GM21619 (cell line): ENCODE data around the gene SF3B6.
"Not testable (repeated sequence)": the region's sequence is repeated elsewhere in the genome, so short reads cannot be mapped to it uniquely, and the experiment has no call there.

ENCODE experiments used
- ATAC-seq: cut with Tn5 transposase; IDR thresholded peaks from one replicate; pipeline ENCODE4 v1.9.1; 2021; ENCODE audit not compliant: unreplicated experiment

The SF3B6 gene

DNA sequence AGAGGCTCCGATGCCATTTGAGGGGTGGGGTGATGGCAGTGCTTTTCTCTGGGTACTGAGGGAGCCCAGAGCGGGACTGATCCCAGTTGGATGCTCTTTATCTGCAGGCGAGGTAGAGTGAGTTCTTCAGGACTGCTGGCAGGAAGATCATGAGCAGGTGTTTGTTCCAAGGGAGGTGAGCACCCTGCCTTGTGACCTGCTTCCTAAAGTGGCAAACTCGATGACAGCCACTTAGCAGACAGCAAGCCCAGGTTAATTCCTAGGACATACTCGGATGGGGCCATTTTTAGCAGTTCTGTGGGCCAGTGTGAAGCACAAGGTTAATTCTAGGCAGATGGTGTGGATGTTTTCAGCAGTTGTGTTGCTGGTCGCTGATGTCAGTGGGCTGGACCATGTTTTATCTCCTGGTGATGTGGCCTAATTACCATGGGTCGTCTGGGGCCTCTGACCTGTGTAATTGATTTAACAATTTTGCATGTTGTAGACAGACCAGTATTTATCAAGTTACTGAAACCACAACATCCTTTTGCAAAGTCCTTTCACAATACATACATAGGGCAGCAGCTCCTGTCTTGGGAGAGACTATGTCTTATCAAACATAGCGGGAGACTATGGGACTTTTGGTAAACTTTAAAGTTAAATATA, 21.6 kb downstream of the SF3B6 start:
- ATAC-seq: no peak

DNA sequence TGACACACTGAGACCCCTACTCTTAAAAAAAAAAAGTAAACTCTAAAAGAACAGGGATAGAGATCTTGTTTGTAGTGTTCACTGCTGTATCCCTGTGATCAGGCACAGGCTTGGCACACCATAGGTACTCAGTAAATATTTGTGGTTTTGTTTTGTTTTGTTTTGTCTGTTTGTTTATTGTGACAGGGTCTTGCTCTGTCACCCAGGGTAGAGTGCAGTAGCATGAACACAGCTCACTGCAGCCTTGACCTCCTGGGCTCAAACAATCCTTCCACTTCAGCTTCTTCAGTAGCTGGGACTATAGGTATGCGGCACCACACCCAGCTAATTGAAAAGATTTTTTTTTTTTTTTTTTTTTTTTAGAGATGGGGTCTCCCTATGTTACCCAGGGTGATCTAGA, 23.2 kb downstream of the SF3B6 start:
- ATAC-seq: no peak

DNA sequence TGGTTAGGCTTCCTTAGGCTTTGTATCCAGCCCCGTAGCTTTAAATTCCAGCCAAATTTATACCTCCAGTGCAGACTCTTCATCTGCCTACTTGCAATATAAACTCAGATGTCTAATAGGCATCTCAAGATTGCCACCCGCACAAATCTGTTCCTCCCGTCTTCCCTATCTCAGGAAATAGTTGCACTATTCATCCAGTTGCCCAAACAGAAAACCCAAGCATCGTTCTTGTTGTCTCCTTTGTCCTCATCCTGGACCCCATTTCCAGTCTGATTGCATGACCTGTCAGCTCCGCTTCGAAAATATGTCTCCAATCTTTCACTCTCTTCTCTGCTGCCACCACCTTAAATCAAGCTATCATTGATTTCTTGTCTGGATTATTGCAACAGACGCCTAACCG, 24.3 kb downstream of the SF3B6 start:
- ATAC-seq: no peak

DNA sequence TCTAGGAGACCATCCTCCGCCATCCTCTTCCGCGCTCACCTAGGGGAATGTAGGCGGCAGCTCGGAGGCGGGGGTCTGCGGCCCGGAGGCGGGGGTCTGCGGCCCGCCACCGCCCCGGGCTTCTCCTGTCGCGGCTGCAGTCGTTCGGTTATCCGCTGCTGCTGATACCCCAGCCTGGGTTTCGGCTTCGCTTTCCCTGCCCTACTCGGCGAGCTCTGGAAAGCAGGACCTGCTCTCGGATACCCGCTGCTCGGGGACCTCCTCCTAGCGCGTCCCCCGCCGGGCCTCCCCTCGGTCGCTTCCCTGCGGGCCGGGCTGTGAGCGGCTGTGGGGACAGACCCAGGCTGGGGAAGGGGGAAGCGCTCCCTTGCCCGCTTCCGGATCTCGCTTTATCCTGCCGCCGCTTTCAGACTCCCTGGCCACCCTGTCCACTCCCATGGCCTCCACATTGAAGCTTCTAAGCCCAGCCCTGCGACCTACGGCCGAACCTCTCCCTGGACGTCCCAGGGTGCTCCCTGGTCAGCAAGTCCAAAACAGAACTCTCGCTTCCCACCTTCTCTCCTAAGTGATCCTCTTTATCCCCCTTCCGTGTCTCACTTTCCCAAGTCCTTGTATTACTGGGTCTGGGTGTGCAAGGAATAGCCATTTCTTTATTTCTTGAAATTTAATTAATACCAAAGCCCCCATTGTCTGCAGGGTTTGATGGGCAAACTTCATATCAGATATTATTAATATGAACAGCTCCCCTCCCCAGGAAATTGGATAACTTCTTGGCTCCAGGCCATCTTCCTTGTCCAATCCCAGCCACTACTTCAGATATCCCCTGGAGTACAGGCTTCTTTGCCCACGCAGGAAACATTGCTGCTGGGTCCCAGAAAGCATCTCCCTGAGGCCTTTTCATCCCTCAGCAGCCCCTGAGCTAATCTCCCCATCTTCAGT, 25.8 kb downstream of the SF3B6 start:
- no peak for ATAC-seq

DNA sequence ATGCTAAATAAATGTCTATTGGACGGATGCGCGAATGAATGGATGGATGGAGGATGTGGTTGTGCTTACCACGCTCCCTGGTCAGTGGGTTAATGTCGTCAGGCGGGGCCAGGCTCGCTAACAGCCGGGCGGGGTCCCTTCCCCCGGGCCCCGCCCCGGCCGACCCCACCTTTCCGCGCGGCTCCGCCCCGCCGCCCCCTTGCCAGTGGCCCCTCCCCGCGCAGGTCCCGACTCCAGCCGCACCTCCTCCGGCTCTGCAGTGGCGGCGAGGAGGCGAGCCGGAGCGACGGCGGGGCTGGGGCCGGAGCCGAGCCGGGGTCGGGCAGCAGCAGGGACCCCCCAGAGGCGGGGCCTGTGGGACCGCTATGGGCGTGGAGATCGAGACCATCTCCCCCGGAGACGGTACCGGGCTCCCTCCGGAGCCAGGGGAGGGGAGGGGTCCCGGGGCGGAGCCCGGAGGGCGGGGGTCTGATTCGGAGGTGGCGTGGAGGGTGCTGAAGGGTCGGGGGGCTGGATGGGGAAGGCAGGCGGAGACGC, 26.6 kb downstream of the SF3B6 start, which contains the start of gene FKBP1B:
FKBP1B (plus strand) TSS at position 257 of the 537 bp plus-strand sequence; CDS start at position 366, 109 bp downstream.
- no peak for ATAC-seq

DNA sequence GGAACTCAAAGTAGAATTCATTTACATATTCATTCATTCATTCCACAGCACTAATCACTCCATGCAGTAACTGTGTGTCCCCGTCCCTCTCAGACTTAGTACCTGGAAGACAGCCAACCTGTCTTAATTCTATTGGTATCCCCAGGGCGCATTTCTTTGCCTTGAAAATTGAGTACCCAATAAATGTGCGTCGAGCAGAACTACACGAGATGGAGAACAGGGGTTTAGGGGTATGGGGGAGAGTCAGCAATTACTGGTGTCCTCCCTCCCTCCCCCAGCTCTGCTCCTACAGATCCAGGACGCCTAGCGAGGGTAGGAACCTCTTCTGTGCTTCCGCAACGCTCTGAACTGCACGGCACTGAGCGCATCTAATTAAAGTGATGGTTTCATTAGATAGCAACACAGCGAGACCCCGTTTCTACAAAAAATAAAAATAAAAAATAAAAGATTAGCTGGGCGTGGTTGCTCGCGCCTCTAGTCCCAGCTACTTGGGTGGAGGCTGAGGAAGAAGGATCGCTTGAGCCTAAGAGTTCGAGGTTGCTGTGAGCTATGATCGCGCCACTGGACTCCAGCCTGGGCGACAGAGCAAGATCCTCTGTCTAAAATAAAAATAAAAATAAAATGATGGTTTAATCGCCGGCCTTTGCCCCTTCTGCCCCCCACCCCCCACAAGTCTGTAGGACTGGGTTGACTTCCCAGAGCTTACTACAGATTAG, 27.2 kb downstream of the SF3B6 start:
- ATAC-seq: no peak

DNA sequence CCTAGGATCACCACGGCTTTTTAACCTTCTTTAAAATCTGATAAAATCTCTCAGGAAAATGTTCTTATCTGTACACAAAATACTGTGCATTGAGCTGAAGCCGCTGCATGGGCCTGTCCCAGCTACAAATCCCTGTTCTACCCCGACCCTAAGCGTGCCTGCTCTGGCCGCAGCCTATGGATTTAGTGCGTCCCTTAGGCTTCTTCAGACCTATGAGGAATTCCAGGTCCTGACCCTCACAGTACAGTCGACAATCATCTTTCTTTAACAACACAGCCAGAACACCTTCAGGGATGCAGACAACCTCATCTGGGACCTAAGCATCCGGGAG, 28.5 kb downstream of the SF3B6 start:
- ATAC-seq: no peak

DNA sequence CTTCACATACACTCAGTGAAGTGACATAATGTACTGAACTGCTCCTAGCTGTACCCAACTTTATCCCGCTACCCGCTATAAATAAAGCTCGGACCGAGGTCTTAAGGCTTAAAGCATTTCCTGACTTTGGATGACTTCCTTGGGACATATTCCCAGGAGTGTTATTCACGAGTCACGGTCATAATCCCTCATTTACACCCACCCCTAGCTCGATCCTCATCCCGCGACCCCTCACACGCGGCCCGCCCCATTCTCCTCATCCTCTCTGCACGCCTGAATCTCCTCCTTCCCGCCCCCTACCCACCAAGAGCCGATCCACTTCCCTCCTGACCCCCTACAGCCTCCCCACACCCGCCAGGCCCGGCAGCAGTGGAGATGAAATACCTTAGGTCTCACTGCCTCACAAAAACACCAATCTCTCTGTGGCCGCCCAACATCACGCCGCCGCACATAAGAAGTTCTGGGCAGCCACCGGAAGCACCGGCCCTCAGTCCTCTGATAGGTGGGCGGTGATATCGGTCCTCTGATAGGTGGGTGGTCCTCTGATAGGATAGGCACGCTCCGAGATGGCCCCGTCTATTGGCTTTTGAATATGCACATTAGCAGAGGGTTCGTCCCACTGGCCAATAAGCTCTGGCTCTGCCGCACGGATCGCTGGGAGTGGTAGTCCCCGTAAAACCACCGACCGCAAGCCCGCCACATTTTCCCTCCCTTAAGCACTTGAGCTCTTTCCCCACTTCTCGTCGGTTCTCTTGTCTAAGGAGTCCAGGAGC, 29.0 kb downstream of the SF3B6 start, which contains the start of gene WDCP:
WDCP (minus strand) TSS at position 462 of the 773 bp plus-strand sequence. CDS start 7,897 bp downstream, outside the sequence.
- peak; percentile 98 for ATAC-seq

DNA sequence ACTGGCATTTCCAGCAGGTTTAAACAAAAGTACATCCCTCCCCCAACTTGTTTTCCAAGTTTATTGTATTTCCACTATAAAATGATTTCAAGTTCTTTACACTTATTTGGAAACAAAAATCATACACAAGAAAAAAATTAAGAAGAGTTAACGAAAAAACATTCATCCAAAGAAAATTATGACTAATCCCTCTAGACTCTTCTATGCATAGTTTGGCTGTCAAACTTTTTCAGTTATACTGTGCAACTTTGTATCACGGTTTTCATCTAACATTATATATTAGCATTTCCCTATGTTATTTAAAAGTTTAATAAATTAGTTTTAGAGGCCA, 29.6 kb downstream of the SF3B6 start:
- no peak for ATAC-seq

DNA sequence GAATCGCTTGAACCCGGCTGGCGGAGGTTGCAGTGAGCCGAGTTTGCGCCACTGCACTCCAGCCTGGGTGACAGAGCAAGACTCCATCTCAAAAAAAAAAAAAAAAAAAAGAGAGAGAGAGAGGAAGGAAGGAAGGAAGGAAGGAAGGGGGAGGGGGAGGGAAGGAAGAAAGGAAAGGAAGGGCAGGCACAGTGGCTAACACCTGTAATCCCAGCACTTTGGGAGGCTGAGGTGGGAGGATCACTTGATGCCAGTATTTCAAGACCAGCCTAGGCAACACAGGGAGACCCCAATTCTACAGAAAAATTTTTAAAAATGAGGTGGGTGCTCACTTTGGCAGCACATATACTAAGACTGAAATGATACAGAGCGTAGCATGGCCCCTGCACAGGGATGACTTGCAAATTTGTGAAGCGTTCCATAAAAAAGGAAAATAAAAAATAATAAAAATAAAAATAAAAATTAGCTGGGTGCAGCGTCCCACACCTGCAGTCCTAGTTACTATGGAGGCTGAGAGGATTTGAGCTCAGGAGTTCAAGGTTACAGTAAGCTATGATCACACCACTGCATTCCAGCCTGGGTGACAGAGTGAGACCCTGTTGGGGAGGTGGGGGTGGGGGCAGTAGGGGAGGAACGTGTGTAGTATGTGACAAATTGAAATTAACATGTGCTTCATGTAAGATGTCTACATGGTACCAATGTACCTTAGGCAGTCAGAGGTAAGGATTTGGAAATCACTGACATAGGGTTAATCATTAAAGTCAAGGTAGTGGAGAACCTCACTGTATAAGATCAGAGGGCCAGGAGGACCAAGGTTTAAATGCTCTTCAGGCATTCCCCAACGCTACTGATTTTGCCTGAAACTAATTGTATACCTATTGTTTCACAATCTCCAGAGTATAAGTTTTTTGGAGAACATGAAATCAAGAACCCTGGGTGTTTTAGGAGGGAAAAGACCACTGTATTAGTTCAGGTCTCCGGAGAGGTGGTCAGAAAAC, 30.3 kb downstream of the SF3B6 start:
- ATAC-seq: no peak

DNA sequence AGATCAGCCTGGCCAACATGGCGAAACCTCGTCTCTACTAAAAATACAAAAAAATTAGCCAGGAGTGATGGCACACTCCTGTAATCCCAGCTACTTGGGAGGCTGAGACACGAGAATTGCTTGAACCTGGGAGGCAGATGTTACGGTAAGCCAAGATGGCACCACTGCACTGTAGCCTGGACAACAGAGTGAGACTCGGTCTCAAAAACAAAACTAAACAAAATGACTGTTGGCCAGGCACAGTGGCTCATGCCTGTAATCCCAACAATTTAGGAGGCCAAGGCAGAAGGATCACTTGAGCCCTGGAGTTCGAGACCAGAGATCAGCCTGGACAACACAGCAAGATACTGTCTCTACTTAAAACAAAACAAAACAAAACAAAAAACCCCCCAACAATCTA, 33.0 kb downstream of the SF3B6 start:
- ATAC-seq: not testable (repeated sequence)

DNA sequence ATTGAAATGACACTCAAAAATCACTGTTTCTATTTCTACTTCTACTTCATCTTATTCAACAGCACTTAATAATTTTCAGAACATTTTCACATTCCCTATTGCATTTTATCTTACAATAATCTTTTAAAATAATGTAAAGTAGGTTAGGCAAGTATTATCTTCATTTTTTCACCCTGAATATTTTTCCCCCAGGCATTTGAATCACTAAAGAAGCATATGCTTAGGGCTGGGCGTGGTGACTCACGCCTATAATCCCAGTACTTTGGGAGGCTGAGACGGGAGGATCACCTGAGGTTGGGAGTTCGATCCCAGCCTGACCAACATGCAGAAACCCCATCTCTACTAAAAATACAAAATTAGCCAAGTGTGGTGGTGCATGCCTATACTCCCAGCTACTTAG, 35.6 kb downstream of the SF3B6 start:
- ATAC-seq: no peak

DNA sequence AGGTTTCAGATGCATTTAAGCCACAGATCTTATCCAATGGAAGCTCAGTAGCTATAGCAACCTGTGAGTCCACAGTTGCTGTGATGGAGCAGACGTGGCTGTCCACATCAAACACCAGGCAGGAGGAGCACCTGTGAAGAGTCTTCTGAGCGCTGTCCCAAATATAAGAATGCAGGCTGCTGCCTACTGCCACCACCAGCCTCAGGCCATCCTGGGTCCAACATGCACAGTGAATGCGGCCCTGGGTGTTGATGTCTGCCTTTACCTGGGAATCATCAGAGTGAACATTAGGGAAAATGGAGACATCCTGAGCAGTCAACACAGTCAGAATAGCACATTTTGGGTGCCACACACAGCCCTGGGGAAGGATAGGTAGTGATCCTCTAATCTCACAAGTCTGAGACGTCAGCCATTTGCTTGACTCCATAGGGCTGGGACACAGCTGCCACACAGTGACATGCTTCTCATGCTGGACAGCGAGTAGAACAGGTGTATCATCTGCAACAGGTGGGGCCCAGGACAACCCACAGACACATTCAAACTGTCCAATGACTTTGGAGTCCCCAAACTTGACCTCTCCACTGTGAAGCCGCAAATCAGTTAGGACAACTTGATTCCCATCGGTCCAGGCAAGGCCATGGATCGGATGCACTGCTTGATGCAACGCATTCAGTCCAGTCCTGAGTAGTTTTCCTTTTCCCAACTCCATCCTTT, 37.2 kb downstream of the SF3B6 start:
- no peak for ATAC-seq

DNA sequence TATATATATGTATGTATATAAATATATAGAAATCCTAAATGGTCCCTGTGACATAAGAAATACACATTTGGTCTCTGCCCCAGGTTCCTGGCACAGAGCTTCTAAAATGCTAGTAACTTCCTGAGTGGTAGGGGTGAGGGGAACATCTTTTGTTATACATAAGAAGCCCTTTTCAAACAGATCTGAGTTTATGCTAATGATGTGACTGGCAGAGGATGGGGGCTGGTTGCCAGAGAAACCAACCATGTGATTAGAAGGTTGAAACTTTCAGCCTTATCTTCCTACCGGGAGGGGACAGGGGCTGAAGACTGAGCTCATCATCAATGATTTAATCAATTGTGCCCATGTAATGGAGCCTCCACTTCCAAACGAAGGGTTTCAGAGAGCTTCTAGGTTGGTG, 49.9 kb downstream of the SF3B6 start:
- ATAC-seq: no peak

DNA sequence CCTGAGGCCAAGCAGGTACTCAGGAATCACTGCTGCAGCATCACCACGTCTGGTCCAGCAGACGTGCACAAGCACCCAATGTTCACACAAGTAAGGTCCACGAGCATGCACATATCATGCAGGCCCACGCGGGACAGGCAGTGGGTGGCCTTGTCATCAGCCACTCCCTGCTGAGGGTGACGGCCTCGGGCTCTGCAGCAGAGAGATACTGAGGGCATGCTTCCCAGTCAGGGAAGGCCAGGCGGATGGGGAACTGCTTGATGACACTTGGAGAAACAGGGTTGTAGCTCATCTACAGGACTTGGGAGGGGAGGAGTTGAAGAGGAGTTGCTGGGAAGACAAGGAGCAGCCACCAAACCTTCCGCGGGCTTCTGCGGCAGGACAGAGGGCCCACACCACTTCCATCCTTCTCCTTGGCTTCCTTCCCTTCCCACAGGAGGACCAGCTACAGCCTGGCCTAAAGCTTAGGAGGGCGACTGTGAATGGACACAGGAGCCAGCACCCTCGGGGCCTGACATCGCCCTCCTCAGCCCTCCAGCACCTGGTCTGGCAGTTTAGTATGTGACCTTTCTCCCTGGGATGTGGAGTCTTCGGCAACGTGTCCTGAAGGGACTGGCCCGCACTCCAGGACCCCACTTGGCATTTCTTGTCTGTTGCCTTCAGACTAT, 51.0 kb downstream of the SF3B6 start:
- ATAC-seq: no peak

DNA sequence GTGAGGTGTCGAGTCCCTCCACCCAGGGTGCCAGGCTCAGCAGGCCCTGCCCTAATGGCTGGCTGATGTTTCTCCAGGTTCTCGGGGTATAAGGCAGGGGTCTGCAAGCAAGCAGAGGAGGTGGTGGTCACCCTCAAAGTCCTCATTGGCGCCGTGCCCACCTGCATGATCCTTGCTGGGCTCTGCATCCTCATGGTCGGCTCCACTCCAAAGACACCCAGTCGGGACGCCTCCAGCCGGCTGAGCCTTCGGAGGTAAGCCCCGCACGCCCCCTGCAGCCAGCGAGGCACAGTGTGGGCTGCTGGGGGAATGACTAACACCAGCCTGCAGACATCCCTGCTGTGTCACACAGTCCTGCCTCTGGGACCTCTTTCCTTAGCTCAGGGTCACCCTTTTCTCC, 52.1 kb downstream of the SF3B6 start:
- ATAC-seq: no peak

DNA sequence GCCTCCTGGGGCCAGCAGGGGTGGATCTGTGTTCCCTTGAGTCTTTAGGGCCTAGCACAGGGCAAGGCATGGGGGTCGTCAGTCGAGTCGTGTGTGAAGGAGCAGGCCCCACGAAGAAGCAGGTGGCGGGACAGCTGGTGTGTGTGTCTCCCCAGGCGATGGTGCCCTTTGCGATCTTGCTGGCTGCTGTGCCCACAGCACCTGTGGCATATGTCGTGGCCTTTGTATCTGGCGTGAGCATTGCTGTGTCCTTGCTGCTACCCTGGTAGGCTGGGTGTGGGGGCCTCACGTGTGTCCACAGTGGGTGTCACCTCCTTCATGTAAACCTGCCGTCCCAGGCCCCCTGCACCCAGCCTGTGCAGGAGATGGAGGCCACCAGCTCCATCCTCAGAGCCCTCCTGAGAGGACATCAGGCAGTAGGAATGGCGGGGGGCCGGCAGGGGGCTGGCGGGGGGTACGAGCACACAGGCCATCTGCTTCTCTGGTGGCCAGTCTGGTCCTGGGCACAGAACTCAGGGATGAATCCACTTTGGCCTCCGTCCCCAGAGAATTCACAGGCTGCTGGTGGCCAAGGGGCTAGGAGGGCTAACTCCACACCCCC, 53.1 kb downstream of the SF3B6 start:
- no peak for ATAC-seq
